Posterior vena cava (tissue), 2 donors: ENCODE results near the gene PAQR7. TPM values are rescaled to one million over a fixed set of nuclear protein-coding genes. Genes with fewer than 3 reads are reported as not detected.

Source experiments
- DNase-seq: peaks from one replicate; pipeline ENCODE4 v3.0.0-alpha.2; 2020; ENCODE audit warnings: low spot score
- intact Hi-C, 2 donors: fragments of 100-400 bp; cut with DNase I; formaldehyde crosslinking; loops; one replicate each; pipeline versions ENCODE4 v1.14.1 to v1.14.2; 2022 to 2023
- total RNA-seq, 2 donors: library from RNA; stranded (reverse); fragmentation: NEBNext Ultra II Directional; extraction: Animal tissue kit (Norgen Biotek cat#: 25700); gene quantifications; one replicate each; pipeline ENCODE4 v1.2.1, GENCODE V29; 2021
- donor health status: DM: yes; HTN: yes; CAD: no.
- donor health status: DM: yes; HTN: yes; CAD: no.

PAQR7 gene
- total RNA-seq, 2 donors from 2014 or later, result 5.9 to 7.1 TPM

- intact Hi-C loops, result no loop called here
- DNase-seq, result peak; percentile 95
These were observed 30.5 kb upstream of the PAQR7 start, which contains the start of gene STMN1 for GRCh38 chr1:25905680-25906643. STMN1 (minus strand) TSS chr1:25906419; CDS start chr1:25904676, 1,743 bp downstream.

- intact Hi-C loops, result no loop called here
- peak; percentile 97 for DNase-seq
These were observed 29.6 kb upstream of the PAQR7 start for GRCh38 chr1:25904943-25905679.

GRCh38 chr1:25903986-25904385, 28.5 kb upstream of the PAQR7 start:
- intact Hi-C loops, result no loop called here
- DNase-seq, result no peak

DNA sequence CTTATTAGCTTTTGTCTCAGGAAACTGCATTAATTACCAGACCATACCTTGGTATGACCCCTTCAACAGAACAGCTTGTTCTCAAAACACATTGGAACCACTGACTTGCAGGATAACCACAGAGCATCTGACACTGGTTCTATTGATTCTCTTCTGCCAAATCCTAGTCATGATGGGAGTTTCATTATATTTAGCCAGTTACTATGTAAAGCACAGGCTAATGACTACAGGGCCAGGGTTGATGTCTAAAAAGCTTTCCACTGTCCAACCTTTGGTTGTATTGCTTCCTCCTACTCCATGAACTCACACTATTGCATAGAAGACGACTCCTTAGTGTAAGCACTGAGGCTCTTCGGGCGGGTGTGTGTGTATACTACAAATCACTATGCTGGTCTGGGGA, 27.0 kb upstream of the PAQR7 start:
- intact Hi-C loops, result no loop called here
- no peak for DNase-seq

DNA sequence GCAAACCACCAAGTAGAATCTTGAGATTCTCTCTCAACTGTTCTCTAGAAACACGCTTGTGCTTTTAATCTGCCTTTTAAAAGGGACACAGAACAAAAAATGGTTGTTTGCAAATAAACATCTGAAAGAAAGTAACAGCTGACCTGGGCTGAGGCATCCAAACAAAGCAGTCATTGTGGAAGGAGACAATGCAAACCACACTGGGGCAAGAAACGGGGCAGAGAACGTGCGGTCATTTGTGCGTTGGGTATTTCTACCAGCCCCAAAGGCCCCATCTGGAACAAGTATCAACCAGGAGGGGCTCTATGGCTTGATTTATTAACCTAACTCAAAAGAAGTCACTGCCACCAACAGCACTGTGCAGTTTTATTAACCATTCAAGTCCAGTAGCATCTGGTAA, 24.7 kb upstream of the PAQR7 start:
- intact Hi-C loops, result no loop called here
- no peak for DNase-seq

GRCh38 chr1:25899792-25900191, 24.3 kb upstream of the PAQR7 start:
- intact Hi-C loops, result loop anchor here (5.0 kb wide), 1 partner anchor 98 kb away; the partner anchor contains the start of gene PAFAH2 (in 2 of the 2)
- no peak for DNase-seq

- intact Hi-C loops, result loop anchor here (5.0 kb wide), 1 partner anchor 99 kb away; the partner anchor contains the start of gene PAFAH2 (in 2 of the 2)
- no peak for DNase-seq
These were observed 22.9 kb upstream of the PAQR7 start for GRCh38 chr1:25898223-25899015.

DNA sequence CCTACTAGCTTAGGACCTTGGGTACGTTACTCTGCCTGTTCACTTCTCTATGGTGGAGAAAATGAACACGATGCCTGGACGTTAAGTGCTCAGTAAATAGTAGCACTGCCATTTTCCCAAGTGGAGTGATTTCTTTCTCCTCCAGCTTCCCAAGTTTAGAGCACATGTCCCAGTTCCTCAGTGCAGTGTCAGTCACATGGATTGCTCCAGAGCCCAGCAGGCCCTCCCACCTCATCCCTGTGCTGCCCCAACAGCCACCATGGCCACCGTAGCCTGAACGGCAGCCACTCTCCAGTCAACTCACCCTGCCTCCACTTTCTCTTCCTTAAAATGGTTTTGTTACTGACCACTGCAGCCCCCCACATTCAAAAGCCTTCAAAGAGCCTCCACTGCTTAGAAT, 22.2 kb upstream of the PAQR7 start:
- intact Hi-C loops, result loop anchor here (5.0 kb wide), 1 partner anchor 100 kb away; the partner anchor contains the start of gene PAFAH2 (in 2 of the 2)
- no peak for DNase-seq

GRCh38 chr1:25896266-25896665, 20.8 kb upstream of the PAQR7 start:
- intact Hi-C loops, result loop anchor here (5.0 kb wide), 1 partner anchor 101 kb away; the partner anchor contains the start of gene PAFAH2 (in 2 of the 2)
- DNase-seq, result no peak

DNA sequence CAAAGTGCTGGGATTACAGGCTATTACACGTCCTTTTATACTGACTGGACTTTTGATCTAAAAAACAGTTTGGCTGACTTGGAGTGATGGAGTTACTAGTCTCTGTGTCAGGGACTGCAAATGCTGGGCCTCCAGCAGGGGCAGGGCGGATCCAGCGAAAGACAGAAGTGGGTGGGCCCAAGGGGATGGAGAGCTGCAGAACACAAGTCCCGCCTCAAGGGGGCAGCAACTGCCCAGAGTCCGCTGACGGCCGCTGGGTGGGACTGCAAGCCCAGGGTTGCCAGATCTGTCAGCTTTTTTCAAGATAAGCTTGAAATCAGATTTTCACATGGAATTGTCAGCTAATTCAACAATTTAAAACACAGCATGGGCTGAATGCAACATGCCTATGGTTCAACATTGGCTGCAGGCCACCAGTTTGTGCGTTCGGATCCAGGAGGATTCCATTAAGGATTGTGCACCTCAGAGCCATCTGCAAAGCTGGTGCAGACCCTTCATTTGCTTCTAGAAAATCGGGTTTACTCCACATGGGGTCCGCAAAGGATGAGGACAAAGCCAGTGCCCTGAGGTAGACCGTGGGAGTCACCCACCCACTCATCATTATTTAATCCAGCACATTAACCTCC, 20.0 kb upstream of the PAQR7 start:
- intact Hi-C loops, result loop anchor here (5.0 kb wide), 1 partner anchor 102 kb away; the partner anchor contains the start of gene PAFAH2 (in 2 of the 2)
- DNase-seq, result peak; percentile 97

- no peak for DNase-seq
- intact Hi-C loops, result no loop called here
These were observed 17.6 kb upstream of the PAQR7 start for GRCh38 chr1:25893116-25893515.

DNA sequence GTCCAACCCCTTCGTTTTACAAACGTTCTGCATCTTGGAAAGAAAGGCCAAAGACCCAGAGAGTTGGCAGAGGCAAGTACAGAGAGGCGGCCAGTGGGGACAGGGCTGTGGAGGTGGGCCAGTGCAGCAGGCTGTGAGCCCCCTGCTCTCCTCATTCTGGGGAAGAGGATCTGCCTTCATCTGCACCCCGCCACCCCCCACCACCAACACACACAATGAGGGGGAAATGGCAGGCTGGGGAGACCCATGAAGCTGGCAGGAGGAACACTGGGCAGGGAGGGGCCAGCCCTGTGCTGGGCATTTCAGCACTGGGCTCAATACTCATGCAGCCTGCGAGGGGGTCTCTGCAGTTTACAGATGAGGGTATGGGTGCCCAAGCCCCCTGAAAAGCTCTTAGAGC, 16.1 kb upstream of the PAQR7 start:
- no peak for DNase-seq
- intact Hi-C loops, result no loop called here

DNA sequence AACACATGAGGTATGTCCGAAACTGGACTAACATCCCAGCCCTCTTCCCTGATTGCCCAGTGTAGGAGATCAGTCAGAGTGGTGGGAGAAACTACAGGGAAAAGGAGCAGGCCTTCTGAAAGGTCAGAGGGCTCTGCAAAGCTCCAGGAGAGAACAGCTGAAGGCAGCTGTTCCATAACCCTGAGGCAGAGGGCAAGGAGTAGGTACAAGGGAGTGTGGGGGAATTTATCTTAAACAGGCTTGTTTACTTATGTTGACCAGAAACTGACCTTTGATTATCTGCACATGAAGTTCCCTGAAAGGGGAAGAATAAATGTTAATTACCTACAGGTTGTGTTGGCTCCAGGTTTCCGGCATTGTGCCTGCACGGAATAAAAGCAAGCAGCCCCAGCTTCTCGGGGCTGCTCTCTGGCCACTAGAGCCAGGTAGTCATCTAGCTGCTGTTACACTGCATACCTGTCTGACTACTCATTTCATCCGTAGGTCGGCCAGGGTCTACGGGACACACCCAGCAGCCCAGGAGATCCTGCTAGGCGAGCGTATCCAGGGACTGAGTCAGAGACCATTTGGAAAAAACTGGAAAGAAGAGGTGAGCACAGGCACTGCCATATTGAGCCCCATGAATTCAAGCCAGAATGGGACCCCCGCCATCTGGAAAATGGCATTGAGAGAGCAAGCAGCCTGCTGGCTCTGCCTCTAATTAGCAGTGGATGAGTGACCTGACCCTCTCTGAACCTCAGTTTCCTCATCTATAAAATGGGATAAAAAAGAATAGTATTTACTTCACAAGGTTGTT, 14.9 kb upstream of the PAQR7 start:
- intact Hi-C loops, result no loop called here
- DNase-seq, result no peak

DNA sequence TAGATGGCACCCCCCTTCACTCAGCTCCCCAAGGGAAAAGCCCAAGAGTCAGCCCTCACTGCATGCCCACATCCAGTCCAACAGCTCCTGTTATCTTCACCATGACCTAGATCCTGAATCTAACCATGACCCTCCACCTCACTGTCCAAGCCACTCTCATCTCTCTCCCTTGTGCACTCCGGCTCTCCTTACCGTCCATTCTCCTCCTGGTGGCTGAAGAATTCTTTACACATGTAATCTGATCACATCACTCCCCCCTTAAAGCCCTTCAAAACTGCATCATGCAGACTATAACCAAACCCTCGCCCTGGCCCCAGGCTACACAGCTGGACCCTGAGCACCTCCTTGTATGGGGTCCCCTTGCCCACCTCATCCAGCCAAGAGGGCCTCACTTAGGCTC, 14.0 kb upstream of the PAQR7 start:
- intact Hi-C loops, result no loop called here
- DNase-seq, result no peak

GRCh38 chr1:25888426-25888987, 13.0 kb upstream of the PAQR7 start:
- no peak for DNase-seq
- intact Hi-C loops, result no loop called here

- no peak for DNase-seq
- intact Hi-C loops, result no loop called here
These were observed 10.1 kb upstream of the PAQR7 start for GRCh38 chr1:25885602-25886001.

DNA sequence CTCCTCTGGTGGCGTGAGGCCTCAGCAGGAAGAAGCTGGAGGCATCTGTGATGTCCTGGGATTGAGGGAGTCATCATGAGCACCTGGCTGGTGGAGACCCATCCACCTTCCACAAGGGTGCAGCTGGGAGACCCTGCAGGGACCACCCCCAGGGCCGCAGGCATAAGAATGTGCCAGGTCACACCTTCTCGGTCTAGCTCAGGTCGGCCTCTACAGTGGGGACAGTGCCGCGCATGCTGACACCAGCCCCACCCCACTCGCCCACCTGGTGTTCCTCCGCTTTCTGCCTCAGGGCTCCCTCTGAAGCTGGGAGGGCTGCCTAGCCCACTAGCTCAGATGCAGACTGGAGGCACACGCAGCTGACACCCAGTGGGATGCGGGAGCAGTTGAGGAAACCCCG, 5.8 kb upstream of the PAQR7 start:
- intact Hi-C loops, result loop anchor here in 1 of 2 donors (5.0 kb wide), 1 partner anchor 1799 kb away; no protein-coding TSS in a partner anchor

More for the DNA sequence above, 5.8 kb upstream of the PAQR7 start:
- peak; percentile 49 for DNase-seq
